HUES6 (cell line): ENCODE data around the gene KLHL22.
"Not testable (repeated sequence)": the region's sequence is repeated elsewhere in the genome, so short reads cannot be mapped to it uniquely, and the experiment has no call there.

Experiments
- H3K27ac ChIP-seq: 2 replicates; pipeline ENCODE4 v1.7.0; 2013; ENCODE audit warnings: low read depth, mild to moderate bottlenecking, low read length, inconsistent platforms
- H3K27me3 ChIP-seq: 2 replicates; pipeline ENCODE4 v1.6.1; 2013; ENCODE audit warnings: low read length; ENCODE audit not compliant: control insufficient read depth, insufficient read depth
- H3K36me3 ChIP-seq: 2 replicates; pipeline ENCODE4 v1.6.1; 2013; ENCODE audit warnings: low read length; ENCODE audit not compliant: control insufficient read depth, insufficient read depth
- H3K4me1 ChIP-seq: 2 replicates; pipeline ENCODE4 v1.6.1; 2013; ENCODE audit warnings: low read length; ENCODE audit not compliant: control insufficient read depth, insufficient read depth
- H3K4me3 ChIP-seq: 2 replicates; pipeline ENCODE4 v1.5.1; 2013; ENCODE audit warnings: low read depth, low read length
- H3K9ac ChIP-seq: one replicate; pipeline ENCODE4 v1.6.1; 2013; ENCODE audit warnings: mild to moderate bottlenecking, low read length
- H3K9me3 ChIP-seq: 2 replicates; pipeline ENCODE4 v1.6.1; 2013; ENCODE audit warnings: low read depth, low read length; ENCODE audit not compliant: control insufficient read depth, insufficient read depth

The KLHL22 gene

GRCh38 chr22:20510811-20511577 is 15.4 kb upstream of the KLHL22 start:
- H3K36me3 ChIP-seq: peaks cover 11% of the 10 kb centered on the region
- no peak overlapping the region for H3K27ac ChIP-seq
- no peaks in the 10 kb centered on the region for H3K9me3 ChIP-seq
- H3K4me3 ChIP-seq: no peak overlapping the region
- H3K27me3 ChIP-seq: no peaks in the 10 kb centered on the region
- H3K9ac ChIP-seq: no peak overlapping the region
- peaks cover 25% of the 10 kb centered on the region for H3K4me1 ChIP-seq

DNA sequence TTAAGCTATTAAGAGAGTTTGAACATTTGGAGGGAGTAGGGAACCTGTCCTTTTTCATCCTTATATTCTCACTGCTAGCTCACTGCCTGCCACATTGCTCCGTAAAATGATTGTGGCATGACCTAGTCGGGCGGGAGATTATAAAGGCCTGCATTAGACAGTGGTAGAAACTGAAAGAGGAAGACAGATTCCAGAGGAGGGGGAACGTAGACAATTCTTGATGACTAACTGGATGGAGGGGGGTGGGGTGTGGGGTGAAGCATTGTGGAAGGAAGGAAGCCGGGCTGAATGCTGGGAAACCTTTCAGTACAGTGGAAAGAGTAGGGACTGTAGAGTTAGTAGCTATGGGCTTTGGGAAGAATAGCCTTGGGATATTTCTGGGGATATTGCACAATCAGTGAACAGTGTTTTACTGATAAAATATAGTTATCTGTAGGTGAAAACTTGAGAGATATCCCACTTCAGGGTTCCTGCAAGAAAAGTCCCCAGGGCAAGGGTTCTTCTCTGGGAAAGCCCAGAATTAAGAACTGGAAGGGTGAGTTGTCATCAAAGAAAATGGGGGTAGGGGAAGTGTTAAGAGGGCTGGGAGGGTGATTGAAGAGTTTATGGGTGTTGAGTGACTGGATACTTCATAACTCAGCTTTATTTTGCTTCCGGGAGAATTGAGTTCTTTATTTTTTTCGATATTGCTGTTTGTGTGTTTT is 13.9 kb upstream of the KLHL22 start:
- Histone ChIP-seq H3K9me3 (no peaks in the 10 kb centered on the region), H3K4me3 (peak overlapping the region; percentile 44; the same call in 1 of the 2 replicates), H3K36me3 (peaks cover 6% of the 10 kb centered on the region), H3K27me3 (no peaks in the 10 kb centered on the region), H3K9ac (peak overlapping the region; percentile 44), H3K27ac (0 out of 2 replicates have a peak overlapping the region, but pooled peaks have one; percentile 12), H3K4me1 (peaks cover 25% of the 10 kb centered on the region)

GRCh38 chr22:20508815-20509271 is 13.2 kb upstream of the KLHL22 start:
- H3K9me3 ChIP-seq: no peaks in the 10 kb centered on the region
- no peaks in the 10 kb centered on the region for H3K27me3 ChIP-seq
- H3K4me3 ChIP-seq: peak overlapping the region; percentile 44
- 0 out of 2 replicates have a peak overlapping the region, but pooled peaks have one; percentile 12 for H3K27ac ChIP-seq
- peaks cover 29% of the 10 kb centered on the region for H3K4me1 ChIP-seq
- peaks cover under 1% of the 10 kb centered on the region; the same call in 1 of the 2 replicates for H3K36me3 ChIP-seq
- peak overlapping the region; percentile 44 for H3K9ac ChIP-seq

GRCh38 chr22:20508067-20508755 is 12.6 kb upstream of the KLHL22 start:
- H3K36me3 ChIP-seq, H3K27me3 ChIP-seq, H3K9me3 ChIP-seq: not testable (repeated sequence)
- Histone ChIP-seq H3K9ac (peak overlapping the region; percentile 89), H3K4me1 (peaks cover 31% of the 10 kb centered on the region), H3K27ac (peak overlapping the region; percentile 67), H3K4me3 (peak overlapping the region; percentile 95)

- Histone ChIP-seq H3K27ac (peak within 1 kb of the TSS; percentile 67), H3K27me3 (no peaks in the 10 kb centered on the region), H3K4me3 (peak within 1 kb of the TSS; percentile 95), H3K9ac (peak within 1 kb of the TSS; percentile 89), H3K4me1 (peaks cover 31% of the 10 kb centered on the region), H3K9me3 (no peaks in the 10 kb centered on the region), H3K36me3 (no peaks in the 10 kb centered on the region)
These were observed 11.9 kb upstream of the KLHL22 start, which contains the start of gene MED15 for GRCh38 chr22:20507253-20508066. Gene MED15 (plus strand): TSS chr22:20507610. CDS start chr22:20507679, 69 bp downstream.

DNA sequence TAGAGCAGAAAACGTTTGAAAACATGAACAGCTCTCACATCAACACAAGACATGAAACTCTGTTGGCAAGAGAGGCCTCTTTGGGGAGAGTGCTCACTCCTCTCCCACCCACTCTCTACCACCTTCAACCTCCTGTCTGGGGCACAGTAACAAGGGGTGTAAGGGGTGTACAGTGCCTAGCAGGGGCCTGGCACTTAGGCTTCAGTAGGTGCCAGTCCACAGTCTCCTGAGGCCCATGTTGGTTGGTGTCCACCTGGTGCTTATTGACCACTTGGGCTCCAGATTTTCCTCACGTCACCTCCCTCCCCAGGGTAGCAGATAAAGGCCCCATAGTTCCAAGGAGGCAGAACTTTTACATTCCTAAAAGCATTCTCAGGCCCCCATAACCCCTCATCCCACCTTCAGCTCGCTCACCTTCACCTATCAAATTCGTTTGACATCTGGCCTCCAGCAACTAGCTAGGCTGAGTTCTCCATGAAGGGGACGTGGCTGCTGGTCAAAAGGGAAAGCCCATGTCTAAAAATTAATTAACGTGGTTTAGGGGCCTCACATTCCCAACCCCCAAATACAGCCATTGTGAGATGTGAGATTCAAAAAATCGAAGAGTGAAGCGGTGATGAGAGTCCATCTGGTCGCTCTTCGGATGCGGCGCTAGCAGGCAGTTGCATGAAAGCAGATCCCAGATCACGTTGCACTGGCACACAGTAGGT is 11.1 kb upstream of the KLHL22 start:
- H3K27ac ChIP-seq: no peak overlapping the region
- H3K9ac ChIP-seq: no peak overlapping the region
- H3K4me1 ChIP-seq: peaks cover 31% of the 10 kb centered on the region
- no peaks in the 10 kb centered on the region for H3K9me3 ChIP-seq
- no peaks in the 10 kb centered on the region for H3K27me3 ChIP-seq
- H3K36me3 ChIP-seq: no peaks in the 10 kb centered on the region
- peak overlapping the region; percentile 95 for H3K4me3 ChIP-seq

DNA sequence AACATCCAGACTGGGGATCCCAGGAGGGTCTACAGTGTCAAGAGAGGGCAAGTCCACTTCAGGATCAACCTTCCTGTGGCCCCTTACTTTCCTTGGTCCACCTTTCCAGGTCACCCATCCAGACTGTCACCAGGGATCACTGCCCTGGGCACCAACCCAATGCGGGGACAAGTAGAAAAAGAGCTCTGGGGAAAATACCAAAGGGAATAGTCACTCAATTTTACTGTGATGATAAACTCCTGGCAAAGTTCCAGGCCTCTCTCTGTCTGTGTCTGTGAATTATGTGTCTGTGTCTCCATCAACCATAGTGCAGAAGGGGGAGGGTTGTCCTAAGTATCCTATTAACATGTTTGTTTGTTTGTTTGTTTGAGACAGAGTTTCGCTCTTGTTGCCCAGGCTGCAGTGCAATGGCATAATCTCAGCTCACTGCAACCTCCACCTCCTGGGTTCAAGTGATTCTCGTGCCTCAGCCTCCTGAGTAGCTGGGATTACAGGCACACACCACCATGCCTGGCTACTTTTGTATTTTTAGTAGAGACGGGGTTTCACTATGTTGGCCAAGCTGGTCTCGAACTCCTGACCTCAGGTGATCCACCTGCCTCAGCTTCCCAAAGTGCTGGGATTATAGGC is 8.8 kb upstream of the KLHL22 start:
- not testable (repeated sequence) for H3K27me3 ChIP-seq, H3K27ac ChIP-seq, H3K4me3 ChIP-seq, H3K36me3 ChIP-seq, H3K9me3 ChIP-seq
- H3K4me1 ChIP-seq: peaks cover 14% of the 10 kb centered on the region
- H3K9ac ChIP-seq: peak overlapping the region; percentile 56

GRCh38 chr22:20503816-20504215 is 8.2 kb upstream of the KLHL22 start:
- peaks cover 3% of the 10 kb centered on the region; the same call in 1 of the 2 replicates for H3K36me3 ChIP-seq
- no peak overlapping the region for H3K4me3 ChIP-seq
- H3K9ac ChIP-seq: peak overlapping the region; percentile 56
- H3K4me1 ChIP-seq: peaks cover 8% of the 10 kb centered on the region
- no peaks in the 10 kb centered on the region for H3K27me3 ChIP-seq
- H3K27ac ChIP-seq: no peak overlapping the region
- no peaks in the 10 kb centered on the region for H3K9me3 ChIP-seq

- peaks cover 11% of the 10 kb centered on the region; the same call in 1 of the 2 replicates for H3K4me1 ChIP-seq
- no peak overlapping the region for H3K4me3 ChIP-seq
- H3K27me3 ChIP-seq: peaks cover 5% of the 10 kb centered on the region
- H3K9ac ChIP-seq: no peak overlapping the region
- no peak overlapping the region for H3K27ac ChIP-seq
- H3K9me3 ChIP-seq: no peaks in the 10 kb centered on the region
- peaks cover 3% of the 10 kb centered on the region; the same call in 1 of the 2 replicates for H3K36me3 ChIP-seq
These were observed 4.2 kb upstream of the KLHL22 start for GRCh38 chr22:20499769-20500168.
